PC-9 (cell line): ENCODE data around the gene HES4.

Source experiments
- CTCF ChIP-seq: fragments of 200-600 bp; sonication (generic); conservative IDR thresholded peaks from 2 replicates; pipeline ENCODE4 v1.6.1; 2017; ENCODE audit warnings: mixed run types, antibody characterized with exemption, mild to moderate bottlenecking, moderate library complexity
- EZH2 ChIP-seq: fragments of 200-600 bp; sonication (generic); IDR thresholded peaks from 2 replicates; pipeline ENCODE4 v1.8.0; 2017; ENCODE audit warnings: antibody characterized with exemption, low read depth

GRCh38 chr1:958823-959730, 40.8 kb downstream of the HES4 start, which contains the start of gene NOC2L:
- TF ChIP-seq EZH2 (no peak), CTCF (no peak)
